Caco-2 (cell line): ENCODE data around the gene SPOCK1. TPM values are rescaled to one million over a fixed set of nuclear protein-coding genes. Genes with fewer than 3 reads are reported as not detected.

Experiments used
- BruUV-seq: library from RNA; stranded (reverse); fragments of 400-500 nt; replicated peaks from 2 replicates; lab custom pipeline; 2021; lab: Mats Ljungman, UMichigan
- CTCF ChIA-PET: fragments of 300-600 bp; sonication (Branson Sonifier 250); formaldehyde crosslinking; loops from one replicate; lab custom pipeline; 2022; ENCODE audit warnings: antibody characterized with exemption; lab: Charles Lee
- POLR2A ChIA-PET: fragments of 300-600 bp; sonication (Branson Sonifier 250); formaldehyde crosslinking; loops from one replicate; lab custom pipeline; 2022; ENCODE audit warnings: antibody characterized with exemption; lab: Charles Lee
- DNase-seq, 2 experiments: peaks; one replicate each; pipeline versions ENCODE4 v3.0.0 to v3.0.0-alpha.2; 2020 to 2022
- H3K27me3 ChIP-seq: replicated peaks from 2 replicates; pipeline ENCODE4 v1.6.0; 2011; ENCODE audit warnings: low read length; ENCODE audit not compliant: control insufficient read depth, insufficient read depth
- H3K36me3 ChIP-seq: 2 replicates; pipeline ENCODE4 v1.5.1; 2011; ENCODE audit warnings: low read length; ENCODE audit not compliant: control insufficient read depth, insufficient read depth
- H3K4me1 ChIP-seq: fragments of 250-450 bp; sonication (Bioruptor Pico); 2 replicates; pipeline ENCODE4 v1.5.1; 2020; ENCODE audit warnings: mild to moderate bottlenecking
- H3K4me3 ChIP-seq: 2 replicates; pipeline ENCODE4 v1.5.1; 2011; ENCODE audit warnings: low read depth, mild to moderate bottlenecking, control low read depth, low read length
- H3K9me3 ChIP-seq: fragments of 250-450 bp; sonication (Bioruptor Pico); 2 replicates; pipeline ENCODE4 v1.5.1; 2020; ENCODE audit warnings: mild to moderate bottlenecking, moderate library complexity
- H3K27ac Mint-ChIP-seq: one replicate; pipeline ENCODE4 v1.8.0; 2022; ENCODE audit warnings: mixed read lengths; ENCODE audit not compliant: unreplicated experiment
- H3K27me3 Mint-ChIP-seq: one replicate; pipeline ENCODE4 v1.8.0; 2022; ENCODE audit warnings: mixed read lengths; ENCODE audit not compliant: insufficient read depth, unreplicated experiment
- H3K36me3 Mint-ChIP-seq: one replicate; pipeline ENCODE4 v1.8.0; 2022; ENCODE audit warnings: mild to moderate bottlenecking, mixed read lengths; ENCODE audit not compliant: insufficient read depth, unreplicated experiment
- H3K4me1 Mint-ChIP-seq: one replicate; pipeline ENCODE4 v1.8.0; 2022; ENCODE audit warnings: low read depth, mixed read lengths; ENCODE audit not compliant: unreplicated experiment
- H3K4me3 Mint-ChIP-seq: one replicate; pipeline ENCODE4 v1.8.0; 2022; ENCODE audit warnings: mild to moderate bottlenecking, moderate library complexity, mixed read lengths; ENCODE audit not compliant: unreplicated experiment
- H3K9me3 Mint-ChIP-seq: one replicate; pipeline ENCODE4 v1.8.0; 2022; ENCODE audit warnings: mixed read lengths; ENCODE audit not compliant: unreplicated experiment
- intact Hi-C: fragments of 100-400 bp; cut with micrococcal nuclease; formaldehyde crosslinking; loops from one replicate; pipeline ENCODE4 v1.10.0; 2022; ENCODE audit not compliant: unreplicated experiment
- total RNA-seq: library from RNA; stranded (reverse); gene quantifications from 2 replicates; pipeline ENCODE4 v1.2.3, GENCODE V29; 2022
- TF ChIP-seq, protein P1 (sequence below), 2 experiments: fragments of 200-600 bp in 1 of 2; IDR thresholded peaks; 1 replicate in 1 of 2; 2 replicates in 1 of 2; pipeline versions ENCODE4 v1.5.1 to v1.8.0; 2011 to 2022; ENCODE audit warnings: antibody characterized with exemption in 1 of 2, control low read depth in 1 of 2, inconsistent platforms in 1 of 2, low read depth in 1 of 2, low read length in 1 of 2, mild to moderate bottlenecking in 1 of 2, moderate library complexity in 1 of 2; ENCODE audit not compliant: insufficient read depth in 1 of 2, severe bottlenecking in 1 of 2, unreplicated experiment in 1 of 2

Gene SPOCK1
- total RNA-seq, 1 experiment from 2014 or later = not detected

DNA sequence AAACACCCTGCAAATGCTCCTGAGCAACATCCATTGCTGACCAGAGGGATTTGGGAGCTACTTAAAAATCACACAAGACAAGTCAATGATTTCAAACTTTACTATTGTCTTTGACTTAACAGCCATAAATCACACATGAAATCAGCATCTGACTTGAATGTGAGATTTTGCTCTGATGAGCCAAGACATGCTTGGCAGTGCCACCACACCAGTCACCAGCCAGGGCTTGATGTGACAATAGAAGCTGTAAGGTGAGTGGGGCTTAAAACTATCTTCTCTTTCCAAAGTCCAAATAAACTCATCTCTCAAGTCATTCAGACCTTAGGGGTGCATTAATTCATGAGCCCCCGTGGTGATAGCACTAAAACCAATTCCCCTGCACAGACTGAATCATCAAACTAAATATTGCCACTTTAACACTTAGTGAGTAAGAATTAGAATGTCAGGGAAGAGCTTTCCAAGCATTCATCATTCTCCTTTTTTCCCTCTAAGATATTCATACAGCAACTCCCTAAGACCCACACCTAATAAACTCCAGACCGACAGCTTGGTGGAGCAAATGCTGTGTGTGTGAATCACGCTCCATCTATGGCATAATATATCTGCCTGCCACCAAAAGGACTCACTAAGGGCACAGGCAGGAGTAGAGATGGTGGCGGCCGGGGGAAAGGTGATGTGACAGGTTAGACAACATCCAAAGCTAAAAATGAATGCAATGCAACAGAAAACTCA, 119.4 kb downstream of the SPOCK1 start:
- no peaks in the 10 kb centered on the region for H3K4me1 ChIP-seq
- TF ChIP-seq, protein P1, sequence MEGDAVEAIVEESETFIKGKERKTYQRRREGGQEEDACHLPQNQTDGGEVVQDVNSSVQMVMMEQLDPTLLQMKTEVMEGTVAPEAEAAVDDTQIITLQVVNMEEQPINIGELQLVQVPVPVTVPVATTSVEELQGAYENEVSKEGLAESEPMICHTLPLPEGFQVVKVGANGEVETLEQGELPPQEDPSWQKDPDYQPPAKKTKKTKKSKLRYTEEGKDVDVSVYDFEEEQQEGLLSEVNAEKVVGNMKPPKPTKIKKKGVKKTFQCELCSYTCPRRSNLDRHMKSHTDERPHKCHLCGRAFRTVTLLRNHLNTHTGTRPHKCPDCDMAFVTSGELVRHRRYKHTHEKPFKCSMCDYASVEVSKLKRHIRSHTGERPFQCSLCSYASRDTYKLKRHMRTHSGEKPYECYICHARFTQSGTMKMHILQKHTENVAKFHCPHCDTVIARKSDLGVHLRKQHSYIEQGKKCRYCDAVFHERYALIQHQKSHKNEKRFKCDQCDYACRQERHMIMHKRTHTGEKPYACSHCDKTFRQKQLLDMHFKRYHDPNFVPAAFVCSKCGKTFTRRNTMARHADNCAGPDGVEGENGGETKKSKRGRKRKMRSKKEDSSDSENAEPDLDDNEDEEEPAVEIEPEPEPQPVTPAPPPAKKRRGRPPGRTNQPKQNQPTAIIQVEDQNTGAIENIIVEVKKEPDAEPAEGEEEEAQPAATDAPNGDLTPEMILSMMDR (IDR thresholded peaks at IDR 0.05; ENCODE audit: insufficient read depth in 1 of 2, low read depth in 1 of 2, low read length in 1 of 2, severe bottlenecking in 1 of 2, unreplicated experiment in 1 of 2) = no peak
- H3K36me3 Mint-ChIP-seq = no peaks in the 10 kb centered on the region
- H3K27ac Mint-ChIP-seq = no peak overlapping the region
- H3K27me3 ChIP-seq = no peaks in the 10 kb centered on the region
- no peaks in the 10 kb centered on the region for H3K9me3 ChIP-seq
- peaks cover 26% of the 10 kb centered on the region for H3K9me3 Mint-ChIP-seq
- intact Hi-C loops = no loop called here
- H3K27me3 Mint-ChIP-seq = no peaks in the 10 kb centered on the region
- no TSS peak for BruUV-seq
- POLR2A ChIA-PET = no interaction called here
- H3K4me3 ChIP-seq = no peak overlapping the region
- no peak for DNase-seq
- H3K4me3 Mint-ChIP-seq = no peak overlapping the region
- no peaks in the 10 kb centered on the region for H3K36me3 ChIP-seq
- CTCF ChIA-PET = no interaction called here
- H3K4me1 Mint-ChIP-seq = no peaks in the 10 kb centered on the region

DNA sequence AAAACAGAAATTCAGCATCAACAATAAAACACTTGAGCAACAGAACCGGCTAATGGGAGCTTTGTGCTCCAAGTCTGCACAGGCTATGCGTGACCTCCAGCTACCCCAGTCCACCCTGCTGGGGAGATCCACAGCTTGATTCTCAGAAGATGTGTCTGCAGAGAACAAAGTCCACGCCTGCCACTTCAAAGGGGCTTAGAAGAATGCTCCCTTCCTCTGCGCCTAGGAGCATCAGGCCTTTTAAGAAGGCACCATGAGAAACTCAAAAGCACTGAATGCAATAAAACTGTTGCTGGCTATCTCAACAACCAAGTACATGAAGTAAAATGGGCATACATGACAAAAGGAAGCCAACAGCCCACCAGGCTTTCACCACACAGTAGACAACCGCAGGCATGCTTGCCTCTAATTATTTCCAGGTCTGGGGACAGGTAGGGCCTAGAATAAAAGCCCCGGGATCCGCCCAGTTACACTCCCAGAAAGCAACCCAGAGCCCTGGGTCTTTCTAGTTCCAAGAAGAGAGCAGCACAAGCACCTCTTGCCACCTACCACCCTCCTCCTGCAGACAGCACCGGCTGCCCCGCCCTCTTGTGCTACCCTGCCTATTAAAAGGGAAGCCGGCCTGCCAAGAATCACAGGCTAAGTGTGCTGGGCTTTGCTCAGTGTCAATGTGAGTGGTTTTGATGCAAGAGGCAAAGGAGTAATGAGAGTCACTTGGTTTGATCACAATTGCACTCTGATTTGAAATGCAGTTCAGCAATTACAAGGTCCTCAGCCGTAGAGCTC, 123.2 kb downstream of the SPOCK1 start:
- Mint-ChIP-seq H3K27me3 (peaks cover 6% of the 10 kb centered on the region), H3K4me1 (no peaks in the 10 kb centered on the region), H3K27ac (no peak overlapping the region), H3K4me3 (no peak overlapping the region), H3K9me3 (peaks cover 9% of the 10 kb centered on the region), H3K36me3 (no peaks in the 10 kb centered on the region)
- intact Hi-C loops = no loop called here
- Histone ChIP-seq H3K4me3 (no peak overlapping the region), H3K4me1 (no peaks in the 10 kb centered on the region), H3K36me3 (no peaks in the 10 kb centered on the region), H3K27me3 (no peaks in the 10 kb centered on the region), H3K9me3 (no peaks in the 10 kb centered on the region)
- TF ChIP-seq, protein P1 (IDR thresholded peaks at IDR 0.05; ENCODE audit: insufficient read depth in 1 of 2, low read depth in 1 of 2, low read length in 1 of 2, severe bottlenecking in 1 of 2, unreplicated experiment in 1 of 2) = no peak
- POLR2A ChIA-PET = no interaction called here
- CTCF ChIA-PET = interaction anchor here (1.2 kb wide), 1 partner anchor 56 kb away, joined by 3 read pairs; no protein-coding TSS in a partner anchor
- BruUV-seq = no TSS peak
- no peak for DNase-seq

DNA sequence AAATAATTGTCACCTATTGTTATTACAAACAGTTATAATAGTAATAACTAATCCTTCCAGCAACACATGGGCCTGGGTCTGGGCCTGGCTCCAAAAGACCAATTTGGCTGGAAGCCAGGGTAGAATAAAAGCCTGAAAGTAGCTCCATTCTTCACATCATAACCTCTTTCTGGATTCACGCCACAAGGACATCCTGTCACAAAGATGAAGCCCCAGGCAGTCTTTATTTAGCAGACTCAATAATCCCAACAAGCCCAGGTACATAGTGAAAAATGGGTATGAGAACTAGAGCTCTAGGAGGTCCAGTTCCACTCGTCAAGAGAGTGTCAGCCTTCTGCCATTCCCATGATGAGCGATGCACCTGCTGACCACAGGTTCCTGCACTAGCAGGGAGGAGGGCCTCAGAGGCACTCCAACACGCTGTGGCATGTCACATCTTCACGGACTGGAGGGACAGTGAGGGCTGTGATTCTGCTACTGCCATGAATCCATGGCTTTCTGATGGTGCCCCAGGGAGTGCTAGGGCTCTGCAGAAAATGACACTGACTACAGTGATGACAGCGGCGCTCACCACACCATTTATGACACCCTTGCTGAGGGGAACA, 124.9 kb downstream of the SPOCK1 start:
- Mint-ChIP-seq H3K9me3 (no peaks in the 10 kb centered on the region), H3K27me3 (peaks cover 6% of the 10 kb centered on the region), H3K36me3 (no peaks in the 10 kb centered on the region), H3K4me3 (no peak overlapping the region), H3K27ac (no peak overlapping the region), H3K4me1 (no peaks in the 10 kb centered on the region)
- Histone ChIP-seq H3K36me3 (no peaks in the 10 kb centered on the region), H3K9me3 (no peaks in the 10 kb centered on the region), H3K4me1 (no peaks in the 10 kb centered on the region), H3K4me3 (no peak overlapping the region), H3K27me3 (no peaks in the 10 kb centered on the region; the same call in 1 of the 2 replicates)
- BruUV-seq = no TSS peak
- ChIA-PET CTCF (no interaction called here), POLR2A (no interaction called here)
- intact Hi-C loops = no loop called here
- DNase-seq = no peak
- TF ChIP-seq, protein P1 (IDR thresholded peaks at IDR 0.05; ENCODE audit: insufficient read depth in 1 of 2, low read depth in 1 of 2, low read length in 1 of 2, severe bottlenecking in 1 of 2, unreplicated experiment in 1 of 2) = no peak
